Activated CD4-positive, alpha-beta memory T cell treated with anti-CD3 and anti-CD28 coated beads, Interleukin-2, amount 10 ng/mL, durations not matched to agents 7 days and 5 days (primary cell): ENCODE data around the gene TPSAB1. TPM values are rescaled to one million over a fixed set of nuclear protein-coding genes. Genes with fewer than 3 reads are reported as not detected.

ENCODE experiments used
- CTCF ChIA-PET: fragments of 350-600 bp; sonication (Branson Sonifier 250); formaldehyde crosslinking; loops from one replicate; lab custom pipeline; 2021; ENCODE audit warnings: antibody characterized with exemption, inconsistent platforms; lab: Charles Lee
- POLR2A ChIA-PET: fragments of 350-600 bp; sonication (Branson Sonifier 250); formaldehyde crosslinking; loops from one replicate; lab custom pipeline; 2021; ENCODE audit warnings: antibody characterized with exemption; lab: Charles Lee
- DNase-seq: peaks from one replicate; pipeline ENCODE4 v3.0.0-alpha.2; 2020
- H3K27ac Mint-ChIP-seq: one replicate; pipeline ENCODE4 v1.8.0; 2021; ENCODE audit warnings: mild to moderate bottlenecking, mixed read lengths
- H3K27me3 Mint-ChIP-seq: one replicate; pipeline ENCODE4 v1.8.0; 2021; ENCODE audit warnings: mixed read lengths
- H3K36me3 Mint-ChIP-seq: one replicate; pipeline ENCODE4 v1.8.0; 2021; ENCODE audit warnings: low read depth, mixed read lengths
- H3K4me1 Mint-ChIP-seq: one replicate; pipeline ENCODE4 v1.8.0; 2021; ENCODE audit warnings: mixed read lengths
- H3K4me3 Mint-ChIP-seq: one replicate; pipeline ENCODE4 v1.8.0; 2021; ENCODE audit warnings: mild to moderate bottlenecking, mixed read lengths
- H3K9me3 Mint-ChIP-seq: one replicate; pipeline ENCODE4 v1.8.0; 2021; ENCODE audit warnings: mixed read lengths
- total RNA-seq, 2 experiments: library from RNA; stranded (reverse); gene quantifications; one replicate each; pipeline ENCODE4 v1.2.3, GENCODE V29; 2021

Gene TPSAB1
- total RNA-seq, 2 experiments from 2014 or later = not detected

GRCh38 chr16:1277617-1278282 is 37.2 kb downstream of the TPSAB1 start:
- no peak for DNase-seq
- ChIA-PET CTCF (no interaction called here), POLR2A (no interaction called here)
- H3K27me3 Mint-ChIP-seq = peaks cover 2% of the 10 kb centered on the region
- H3K4me1 Mint-ChIP-seq = no peaks in the 10 kb centered on the region
- no peak overlapping the region for H3K4me3 Mint-ChIP-seq
- H3K27ac Mint-ChIP-seq = no peak overlapping the region
- H3K9me3 Mint-ChIP-seq = no peaks in the 10 kb centered on the region
- H3K36me3 Mint-ChIP-seq = no peaks in the 10 kb centered on the region

- DNase-seq = no peak
- Mint-ChIP-seq H3K36me3 (no peaks in the 10 kb centered on the region), H3K4me1 (no peaks in the 10 kb centered on the region), H3K27me3 (peaks cover 2% of the 10 kb centered on the region), H3K4me3 (no peak overlapping the region), H3K9me3 (no peaks in the 10 kb centered on the region), H3K27ac (no peak overlapping the region)
- CTCF ChIA-PET = interaction anchor here (1.0 kb wide), 1 partner anchor 19 kb away, joined by 5 read pairs; no protein-coding TSS in a partner anchor
- POLR2A ChIA-PET = no interaction called here
Measured at GRCh38 chr16:1278477-1278876, 38.0 kb downstream of the TPSAB1 start.

GRCh38 chr16:1279081-1279944 is 38.8 kb downstream of the TPSAB1 start:
- ChIA-PET CTCF (interaction anchor here (1.0 kb wide), 1 partner anchor 18 kb away, joined by 5 read pairs; no protein-coding TSS in a partner anchor), POLR2A (no interaction called here)
- Mint-ChIP-seq H3K4me1 (no peaks in the 10 kb centered on the region), H3K4me3 (no peak overlapping the region), H3K36me3 (no peaks in the 10 kb centered on the region), H3K27ac (no peak overlapping the region), H3K9me3 (no peaks in the 10 kb centered on the region), H3K27me3 (peaks cover 2% of the 10 kb centered on the region)
- no peak for DNase-seq

GRCh38 chr16:1279945-1280589 is 39.6 kb downstream of the TPSAB1 start:
- POLR2A ChIA-PET = no interaction called here
- Mint-ChIP-seq H3K9me3 (no peaks in the 10 kb centered on the region), H3K4me1 (no peaks in the 10 kb centered on the region), H3K27me3 (peaks cover 2% of the 10 kb centered on the region), H3K27ac (no peak overlapping the region), H3K4me3 (no peak overlapping the region), H3K36me3 (no peaks in the 10 kb centered on the region)
- CTCF ChIA-PET = no interaction called here
- DNase-seq = no peak

GRCh38 chr16:1280783-1281182 is 40.3 kb downstream of the TPSAB1 start:
- ChIA-PET CTCF (no interaction called here), POLR2A (no interaction called here)
- H3K27ac Mint-ChIP-seq = no peak overlapping the region

GRCh38 chr16:1281517-1281916 is 41.0 kb downstream of the TPSAB1 start:
- H3K27me3 Mint-ChIP-seq = peaks cover 2% of the 10 kb centered on the region
- H3K4me3 Mint-ChIP-seq = no peak overlapping the region
- POLR2A ChIA-PET = no interaction called here
- CTCF ChIA-PET = no interaction called here
- no peaks in the 10 kb centered on the region for H3K9me3 Mint-ChIP-seq
- DNase-seq = no peak
- H3K27ac Mint-ChIP-seq = no peak overlapping the region
- no peaks in the 10 kb centered on the region for H3K36me3 Mint-ChIP-seq
- H3K4me1 Mint-ChIP-seq = no peaks in the 10 kb centered on the region

More at GRCh38 chr16:1280783-1281182, 40.3 kb downstream of the TPSAB1 start:
- no peaks in the 10 kb centered on the region for H3K4me1 Mint-ChIP-seq
- H3K36me3 Mint-ChIP-seq = no peaks in the 10 kb centered on the region
- H3K9me3 Mint-ChIP-seq = no peaks in the 10 kb centered on the region
- DNase-seq = no peak
- H3K27me3 Mint-ChIP-seq = peaks cover 2% of the 10 kb centered on the region
- no peak overlapping the region for H3K4me3 Mint-ChIP-seq

GRCh38 chr16:1282324-1282973 is 41.9 kb downstream of the TPSAB1 start:
- Mint-ChIP-seq H3K36me3 (no peaks in the 10 kb centered on the region), H3K27ac (no peak overlapping the region), H3K4me3 (no peak overlapping the region), H3K4me1 (no peaks in the 10 kb centered on the region), H3K9me3 (no peaks in the 10 kb centered on the region), H3K27me3 (peaks cover 2% of the 10 kb centered on the region)
- POLR2A ChIA-PET = no interaction called here
- CTCF ChIA-PET = no interaction called here
- DNase-seq = no peak

- no peaks in the 10 kb centered on the region for H3K4me1 Mint-ChIP-seq
- DNase-seq = no peak
- ChIA-PET CTCF (no interaction called here), POLR2A (no interaction called here)
- H3K9me3 Mint-ChIP-seq = no peaks in the 10 kb centered on the region
- no peak overlapping the region for H3K27ac Mint-ChIP-seq
- H3K36me3 Mint-ChIP-seq = no peaks in the 10 kb centered on the region
- H3K27me3 Mint-ChIP-seq = peaks cover 5% of the 10 kb centered on the region
- H3K4me3 Mint-ChIP-seq = no peak overlapping the region
Measured at GRCh38 chr16:1283296-1283695, 42.8 kb downstream of the TPSAB1 start.

GRCh38 chr16:1283996-1284616 is 43.6 kb downstream of the TPSAB1 start:
- H3K27ac Mint-ChIP-seq = no peak overlapping the region
- H3K36me3 Mint-ChIP-seq = no peaks in the 10 kb centered on the region
- H3K4me1 Mint-ChIP-seq = no peaks in the 10 kb centered on the region
- no peak overlapping the region for H3K4me3 Mint-ChIP-seq
- CTCF ChIA-PET = interaction anchor here (0.5 kb wide), 1 partner anchor 87 kb away, joined by 3 read pairs; no protein-coding TSS in a partner anchor
- DNase-seq = no peak
- POLR2A ChIA-PET = no interaction called here
- peaks cover 5% of the 10 kb centered on the region for H3K27me3 Mint-ChIP-seq
- H3K9me3 Mint-ChIP-seq = no peaks in the 10 kb centered on the region

- Mint-ChIP-seq H3K9me3 (no peaks in the 10 kb centered on the region), H3K4me1 (no peaks in the 10 kb centered on the region), H3K27me3 (peaks cover 16% of the 10 kb centered on the region), H3K36me3 (no peaks in the 10 kb centered on the region), H3K27ac (no peak overlapping the region), H3K4me3 (no peak overlapping the region)
- POLR2A ChIA-PET = no interaction called here
- no peak for DNase-seq
- CTCF ChIA-PET = interaction anchor here (1.1 kb wide), 1 partner anchor 15 kb away, joined by 3 read pairs; no protein-coding TSS in a partner anchor
Measured at GRCh38 chr16:1285669-1286512, 45.4 kb downstream of the TPSAB1 start.

GRCh38 chr16:1286513-1287094 is 46.1 kb downstream of the TPSAB1 start:
- CTCF ChIA-PET = interaction anchor here (1.1 kb wide), 1 partner anchor 16 kb away, joined by 3 read pairs; no protein-coding TSS in a partner anchor
- no peaks in the 10 kb centered on the region for H3K4me1 Mint-ChIP-seq

More at GRCh38 chr16:1286513-1287094, 46.1 kb downstream of the TPSAB1 start:
- DNase-seq = no peak
- Mint-ChIP-seq H3K36me3 (no peaks in the 10 kb centered on the region), H3K27me3 (peaks cover 21% of the 10 kb centered on the region), H3K4me3 (no peak overlapping the region), H3K9me3 (no peaks in the 10 kb centered on the region), H3K27ac (no peak overlapping the region)
- POLR2A ChIA-PET = no interaction called here
